Type B pancreatic cell (in vitro differentiated cells): ENCODE data around the gene GRIP1. TPM values are rescaled to one million over a fixed set of nuclear protein-coding genes. Genes with fewer than 3 reads are reported as not detected.

ENCODE experiments used
- DNase-seq: peaks from one replicate; pipeline ENCODE4 v3.0.0; 2021; ENCODE audit warnings: mixed read lengths; ENCODE audit not compliant: unreplicated experiment; ENCODE audit errors: extremely low spot score
- H3K27ac Mint-ChIP-seq: 2 replicates; pipeline ENCODE4 v1.8.0; 2021; ENCODE audit warnings: mild to moderate bottlenecking, mixed read lengths
- H3K27me3 Mint-ChIP-seq: 2 replicates; pipeline ENCODE4 v1.8.0; 2021; ENCODE audit warnings: mixed read lengths
- H3K36me3 Mint-ChIP-seq: 2 replicates; pipeline ENCODE4 v1.8.0; 2021; ENCODE audit warnings: mixed read lengths
- H3K4me1 Mint-ChIP-seq: one replicate; pipeline ENCODE4 v1.8.0; 2021; ENCODE audit warnings: mixed read lengths; ENCODE audit not compliant: unreplicated experiment
- H3K4me3 Mint-ChIP-seq: 2 replicates; pipeline ENCODE4 v1.8.0; 2021; ENCODE audit warnings: mild to moderate bottlenecking, mixed read lengths
- H3K9me3 Mint-ChIP-seq: 2 replicates; pipeline ENCODE4 v1.8.0; 2021; ENCODE audit warnings: mixed read lengths
- total RNA-seq: library from RNA; stranded (reverse); gene quantifications from 2 replicates; pipeline ENCODE4 v1.2.1, GENCODE V29; 2021; ENCODE audit warnings: low replicate concordance
- TF ChIP-seq, protein P1 (sequence below): fragments of 200-600 bp; sonication (generic); conservative IDR thresholded peaks from 2 replicates; pipeline ENCODE4 v1.5.0; 2021; ENCODE audit warnings: antibody characterized with exemption, mild to moderate bottlenecking

The GRIP1 gene
- total RNA-seq, 1 donor from 2014 or later = 29.0 TPM

GRCh38 chr12:66516133-66516532 is 162.7 kb downstream of the GRIP1 start:
- Mint-ChIP-seq H3K4me1 (no peaks in the 10 kb centered on the region), H3K36me3 (no peaks in the 10 kb centered on the region), H3K9me3 (peaks cover 3% of the 10 kb centered on the region), H3K4me3 (no peak overlapping the region), H3K27ac (no peak overlapping the region), H3K27me3 (no peaks in the 10 kb centered on the region)
- DNase-seq = no peak
- TF ChIP-seq, protein P1, sequence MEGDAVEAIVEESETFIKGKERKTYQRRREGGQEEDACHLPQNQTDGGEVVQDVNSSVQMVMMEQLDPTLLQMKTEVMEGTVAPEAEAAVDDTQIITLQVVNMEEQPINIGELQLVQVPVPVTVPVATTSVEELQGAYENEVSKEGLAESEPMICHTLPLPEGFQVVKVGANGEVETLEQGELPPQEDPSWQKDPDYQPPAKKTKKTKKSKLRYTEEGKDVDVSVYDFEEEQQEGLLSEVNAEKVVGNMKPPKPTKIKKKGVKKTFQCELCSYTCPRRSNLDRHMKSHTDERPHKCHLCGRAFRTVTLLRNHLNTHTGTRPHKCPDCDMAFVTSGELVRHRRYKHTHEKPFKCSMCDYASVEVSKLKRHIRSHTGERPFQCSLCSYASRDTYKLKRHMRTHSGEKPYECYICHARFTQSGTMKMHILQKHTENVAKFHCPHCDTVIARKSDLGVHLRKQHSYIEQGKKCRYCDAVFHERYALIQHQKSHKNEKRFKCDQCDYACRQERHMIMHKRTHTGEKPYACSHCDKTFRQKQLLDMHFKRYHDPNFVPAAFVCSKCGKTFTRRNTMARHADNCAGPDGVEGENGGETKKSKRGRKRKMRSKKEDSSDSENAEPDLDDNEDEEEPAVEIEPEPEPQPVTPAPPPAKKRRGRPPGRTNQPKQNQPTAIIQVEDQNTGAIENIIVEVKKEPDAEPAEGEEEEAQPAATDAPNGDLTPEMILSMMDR = no peak

DNA sequence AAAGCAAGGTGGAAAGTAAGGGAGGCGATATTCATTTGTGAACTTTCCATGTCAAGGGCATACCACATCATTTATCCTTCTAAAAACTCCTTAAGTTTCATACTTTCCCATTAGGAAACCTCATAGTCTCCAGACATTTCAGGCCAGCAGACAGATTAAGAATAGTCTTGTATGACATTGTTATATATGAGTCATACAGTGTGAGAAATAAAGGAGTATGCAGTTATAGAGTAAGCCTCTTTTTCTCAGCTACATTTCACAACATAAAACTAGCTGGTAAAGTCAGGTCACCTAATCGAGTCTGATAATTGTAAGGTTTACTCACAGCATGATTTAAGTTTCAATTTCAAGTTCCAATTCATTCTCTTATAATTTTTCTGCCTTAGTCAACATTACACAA is 164.3 kb downstream of the GRIP1 start:
- Mint-ChIP-seq H3K4me3 (no peak overlapping the region), H3K27ac (no peak overlapping the region), H3K4me1 (no peaks in the 10 kb centered on the region), H3K36me3 (no peaks in the 10 kb centered on the region), H3K9me3 (no peaks in the 10 kb centered on the region), H3K27me3 (no peaks in the 10 kb centered on the region)
- TF ChIP-seq, protein P1 = no peak
- no peak for DNase-seq

DNA sequence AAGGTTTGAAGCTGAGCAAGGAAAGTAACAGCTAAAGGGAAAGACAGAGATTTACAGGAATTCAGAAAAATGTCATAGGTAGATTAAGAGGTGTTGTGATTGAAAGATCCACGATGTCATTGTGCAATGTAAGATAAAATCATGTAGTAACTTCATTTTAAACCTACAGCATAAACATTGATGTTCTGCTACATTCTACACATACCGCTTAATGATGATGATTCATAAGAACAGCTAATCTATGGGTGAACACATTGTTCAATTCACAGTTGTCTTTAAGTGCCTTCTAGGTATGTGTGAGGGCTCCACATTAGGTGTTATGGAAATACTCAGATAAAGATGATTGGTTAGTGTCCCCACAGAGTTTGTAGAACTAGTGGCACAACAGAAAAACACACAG is 170.9 kb downstream of the GRIP1 start:
- Mint-ChIP-seq H3K4me3 (no peak overlapping the region), H3K4me1 (no peaks in the 10 kb centered on the region), H3K9me3 (peaks cover 9% of the 10 kb centered on the region), H3K27ac (no peak overlapping the region), H3K27me3 (no peaks in the 10 kb centered on the region), H3K36me3 (no peaks in the 10 kb centered on the region)
- DNase-seq = no peak
- TF ChIP-seq, protein P1 = no peak

- no peaks in the 10 kb centered on the region for H3K36me3 Mint-ChIP-seq
- TF ChIP-seq, protein P1 = no peak
- H3K27ac Mint-ChIP-seq = no peak overlapping the region
- no peaks in the 10 kb centered on the region for H3K4me1 Mint-ChIP-seq
- H3K27me3 Mint-ChIP-seq = no peaks in the 10 kb centered on the region
- H3K4me3 Mint-ChIP-seq = no peak overlapping the region
- peaks cover 9% of the 10 kb centered on the region for H3K9me3 Mint-ChIP-seq
- DNase-seq = no peak
These were observed 175.1 kb downstream of the GRIP1 start for GRCh38 chr12:66503746-66504145.

GRCh38 chr12:66502911-66503310 is 176.0 kb downstream of the GRIP1 start:
- TF ChIP-seq, protein P1 = no peak
- no peaks in the 10 kb centered on the region for H3K36me3 Mint-ChIP-seq
- no peak overlapping the region for H3K27ac Mint-ChIP-seq
- no peak overlapping the region for H3K4me3 Mint-ChIP-seq
- no peak for DNase-seq
- H3K27me3 Mint-ChIP-seq = no peaks in the 10 kb centered on the region
- peaks cover 9% of the 10 kb centered on the region for H3K9me3 Mint-ChIP-seq
- no peaks in the 10 kb centered on the region for H3K4me1 Mint-ChIP-seq

DNA sequence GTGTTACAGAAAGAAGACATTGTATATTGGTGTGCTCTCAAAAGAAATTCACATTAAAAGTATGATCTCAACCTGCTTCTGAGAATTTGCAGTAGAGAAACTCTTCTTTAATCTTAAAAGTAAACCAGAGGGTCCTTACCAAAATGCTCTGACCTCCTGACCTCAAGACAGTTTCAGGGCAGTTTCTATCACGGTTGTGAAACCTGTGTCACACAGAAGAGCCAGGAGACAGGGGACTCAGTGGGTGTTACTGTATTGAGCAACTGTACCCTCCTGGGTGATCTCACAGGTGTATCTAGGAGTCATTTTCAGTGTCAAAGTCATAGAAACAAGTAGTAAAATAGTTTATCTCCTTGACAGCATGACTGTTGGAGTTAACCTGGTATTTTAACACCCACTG is 178.0 kb downstream of the GRIP1 start:
- no peaks in the 10 kb centered on the region for H3K27me3 Mint-ChIP-seq
- peaks cover 9% of the 10 kb centered on the region for H3K9me3 Mint-ChIP-seq
- no peak for DNase-seq
- H3K4me1 Mint-ChIP-seq = no peaks in the 10 kb centered on the region
- no peak overlapping the region for H3K4me3 Mint-ChIP-seq
- no peaks in the 10 kb centered on the region for H3K36me3 Mint-ChIP-seq
- no peak overlapping the region for H3K27ac Mint-ChIP-seq
- TF ChIP-seq, protein P1 = no peak
